ENCODE data around the gene TRIM15. TPM values are rescaled to one million over a fixed set of nuclear protein-coding genes. Genes with fewer than 3 reads are reported as not detected.

The TRIM15 gene
- total RNA-seq, 1 experiment from 2014 or later: 6.5 TPM

DNA sequence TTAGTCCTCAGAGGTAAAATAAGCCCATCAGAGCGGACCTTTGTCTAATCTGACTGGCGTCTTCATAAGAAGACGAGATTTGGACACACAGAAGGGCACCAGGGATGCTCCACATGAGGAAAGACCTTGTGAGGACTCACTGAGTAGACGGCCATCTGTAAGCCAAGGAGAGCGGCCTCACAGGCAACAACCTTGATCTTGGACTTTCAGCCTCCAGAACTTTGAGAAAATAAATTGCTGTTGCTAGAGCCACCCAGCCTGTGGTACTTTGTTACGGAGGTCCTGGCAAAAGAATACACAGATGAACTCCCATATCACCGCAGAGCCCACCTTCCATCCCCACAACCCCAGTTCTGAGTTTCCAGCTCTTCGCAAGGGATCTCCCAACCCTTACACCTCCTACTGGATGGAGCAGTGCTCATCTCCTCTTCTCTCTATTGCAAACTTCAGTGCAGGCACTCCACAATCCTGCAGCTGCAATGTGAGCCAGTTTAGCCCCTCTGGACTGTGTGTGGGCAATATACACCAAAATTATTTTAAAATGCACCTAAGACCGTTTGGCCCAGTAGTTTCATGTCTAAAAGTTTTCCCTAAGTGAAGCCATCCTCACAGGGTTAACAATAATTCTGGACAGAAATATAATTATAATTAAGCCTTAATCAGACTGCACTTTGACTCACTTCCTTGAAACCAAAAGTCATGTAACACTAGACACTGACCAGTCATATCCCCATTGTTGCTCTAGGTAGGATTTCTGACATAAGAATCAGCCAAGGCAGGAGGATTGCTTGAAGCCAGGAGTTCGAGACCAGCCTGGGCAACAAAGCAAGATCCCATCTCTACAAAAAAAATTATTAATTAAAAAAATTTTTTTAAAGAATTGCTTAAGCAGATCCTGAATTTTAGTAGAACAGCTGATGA lies 41.6 kb upstream of the TRIM15 start:
- BruUV-seq (replicated peaks): no TSS peak
- Histone ChIP-seq H3K4me1 (ENCODE audit: control insufficient read depth in 1 of 2, insufficient read depth in 2 of 2, low read length in 2 of 2) (peaks cover 3 to 13% of the 10 kb centered on the region in 2 experiments; a peak in 3 of 4 replicates), H3K27me3 (ENCODE audit: insufficient read depth, low read length) (no peaks in the 10 kb centered on the region), H3K4me3 (replicated peaks in 1 of 2; ENCODE audit: low read depth in 1 of 2, low read length in 2 of 2) (no peak overlapping the region), H3K9me3 (ENCODE audit: control insufficient read depth in 1 of 2, insufficient read depth in 1 of 2, low read depth in 1 of 2, low read length in 2 of 2) (no peaks in the 10 kb centered on the region), H4K20me1 (ENCODE audit: insufficient read depth) (no peaks in the 10 kb centered on the region), H2AFZ (ENCODE audit: low read depth, low read length, poor library complexity, severe bottlenecking) (no peak overlapping the region), H3K9me2 (ENCODE audit: insufficient read depth) (no peaks in the 10 kb centered on the region), H3K9ac (ENCODE audit: low read length) (no peak overlapping the region), H3K36me3 (ENCODE audit: control insufficient read depth in 1 of 2, insufficient read depth in 2 of 2, low read length in 2 of 2) (no peaks in the 10 kb centered on the region), H3K79me2 (ENCODE audit: insufficient read depth, low read length) (no peaks in the 10 kb centered on the region), H3K4me2 (ENCODE audit: low read length) (no peak overlapping the region), H3K27ac (ENCODE audit: low read depth, low read length) (no peak overlapping the region)
- intact Hi-C loops (cut with micrococcal nuclease): no loop called here
- ATAC-seq (no peak), DNase-seq (ENCODE audit: low read depth, low spot score) (no peak)
- RAD21 ChIA-PET (ENCODE audit: low non-redundant PET in 1 of 2, low total read pairs in 2 of 2, uncharacterized antibody in 2 of 2, unreplicated experiment in 2 of 2): no interaction called here
- POLR2A ChIA-PET: interaction anchor here (2.0 kb wide), 1 partner anchor 20 kb away, joined by 4 read pairs; no protein-coding TSS in a partner anchor
- TF ChIP-seq JUND (IDR thresholded peaks at IDR 0.05) (no peak), SIN3A (IDR thresholded peaks at IDR 0.05; ENCODE audit: low read depth) (no peak), CEBPB (IDR thresholded peaks at IDR 0.05; ENCODE audit: low read depth) (no peak), SP1 (IDR thresholded peaks at IDR 0.05; ENCODE audit: low read depth) (no peak), TCF7L2 (IDR thresholded peaks at IDR 0.05; ENCODE audit: borderline replicate concordance, extremely low read depth, insufficient read depth, insufficient read length) (no peak), RAD21 (IDR thresholded peaks at IDR 0.05; ENCODE audit: low read depth) (no peak), SRF (IDR thresholded peaks at IDR 0.05; ENCODE audit: low read depth) (no peak), FOSL1 (IDR thresholded peaks at IDR 0.05; ENCODE audit: low read depth) (no peak), POLR2A (IDR thresholded peaks at IDR 0.05; ENCODE audit: borderline replicate concordance, extremely low read depth, insufficient read depth, insufficient read length) (no peak), YY1 (IDR thresholded peaks at IDR 0.05; ENCODE audit: extremely low read depth, insufficient replicate concordance, low read depth, low read length) (no peak), EZH2 (IDR thresholded peaks at IDR 0.05) (no peak), EGR1 (IDR thresholded peaks at IDR 0.05; ENCODE audit: low read depth) (no peak), POLR2AphosphoS5 (IDR thresholded peaks at IDR 0.05; ENCODE audit: low read depth, low read length) (no peak)
- TF ChIP-seq, protein P1, sequence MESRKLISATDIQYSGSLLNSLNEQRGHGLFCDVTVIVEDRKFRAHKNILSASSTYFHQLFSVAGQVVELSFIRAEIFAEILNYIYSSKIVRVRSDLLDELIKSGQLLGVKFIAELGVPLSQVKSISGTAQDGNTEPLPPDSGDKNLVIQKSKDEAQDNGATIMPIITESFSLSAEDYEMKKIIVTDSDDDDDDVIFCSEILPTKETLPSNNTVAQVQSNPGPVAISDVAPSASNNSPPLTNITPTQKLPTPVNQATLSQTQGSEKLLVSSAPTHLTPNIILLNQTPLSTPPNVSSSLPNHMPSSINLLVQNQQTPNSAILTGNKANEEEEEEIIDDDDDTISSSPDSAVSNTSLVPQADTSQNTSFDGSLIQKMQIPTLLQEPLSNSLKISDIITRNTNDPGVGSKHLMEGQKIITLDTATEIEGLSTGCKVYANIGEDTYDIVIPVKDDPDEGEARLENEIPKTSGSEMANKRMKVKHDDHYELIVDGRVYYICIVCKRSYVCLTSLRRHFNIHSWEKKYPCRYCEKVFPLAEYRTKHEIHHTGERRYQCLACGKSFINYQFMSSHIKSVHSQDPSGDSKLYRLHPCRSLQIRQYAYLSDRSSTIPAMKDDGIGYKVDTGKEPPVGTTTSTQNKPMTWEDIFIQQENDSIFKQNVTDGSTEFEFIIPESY (IDR thresholded peaks at IDR 0.05; ENCODE audit: extremely low read depth, insufficient replicate concordance, low read length): no peak
- TF ChIP-seq, protein P2, sequence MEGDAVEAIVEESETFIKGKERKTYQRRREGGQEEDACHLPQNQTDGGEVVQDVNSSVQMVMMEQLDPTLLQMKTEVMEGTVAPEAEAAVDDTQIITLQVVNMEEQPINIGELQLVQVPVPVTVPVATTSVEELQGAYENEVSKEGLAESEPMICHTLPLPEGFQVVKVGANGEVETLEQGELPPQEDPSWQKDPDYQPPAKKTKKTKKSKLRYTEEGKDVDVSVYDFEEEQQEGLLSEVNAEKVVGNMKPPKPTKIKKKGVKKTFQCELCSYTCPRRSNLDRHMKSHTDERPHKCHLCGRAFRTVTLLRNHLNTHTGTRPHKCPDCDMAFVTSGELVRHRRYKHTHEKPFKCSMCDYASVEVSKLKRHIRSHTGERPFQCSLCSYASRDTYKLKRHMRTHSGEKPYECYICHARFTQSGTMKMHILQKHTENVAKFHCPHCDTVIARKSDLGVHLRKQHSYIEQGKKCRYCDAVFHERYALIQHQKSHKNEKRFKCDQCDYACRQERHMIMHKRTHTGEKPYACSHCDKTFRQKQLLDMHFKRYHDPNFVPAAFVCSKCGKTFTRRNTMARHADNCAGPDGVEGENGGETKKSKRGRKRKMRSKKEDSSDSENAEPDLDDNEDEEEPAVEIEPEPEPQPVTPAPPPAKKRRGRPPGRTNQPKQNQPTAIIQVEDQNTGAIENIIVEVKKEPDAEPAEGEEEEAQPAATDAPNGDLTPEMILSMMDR (IDR thresholded peaks at IDR 0.05 in 2 of 3, conservative IDR thresholded peaks at IDR 0.05 in 1 of 3; ENCODE audit: borderline replicate concordance in 1 of 3, insufficient read depth in 1 of 3, low read depth in 2 of 3, low read length in 2 of 3): no peak
- TF ChIP-seq, protein P3, sequence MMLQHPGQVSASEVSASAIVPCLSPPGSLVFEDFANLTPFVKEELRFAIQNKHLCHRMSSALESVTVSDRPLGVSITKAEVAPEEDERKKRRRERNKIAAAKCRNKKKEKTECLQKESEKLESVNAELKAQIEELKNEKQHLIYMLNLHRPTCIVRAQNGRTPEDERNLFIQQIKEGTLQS (IDR thresholded peaks at IDR 0.05): no peak
- CTCF ChIA-PET: interaction anchor here (1.2 to 2.1 kb wide), 2 partner anchors 9 to 19 kb away, joined by 5 to 13 read pairs; no protein-coding TSS in a partner anchor

Data from HCT116 (cell line).